MM.1S (cell line): ENCODE results near the gene CDH4.

ENCODE experiments used
- DNase-seq: peaks from one replicate; pipeline ENCODE4 v3.0.0-alpha.2; 2015
- H2AFZ ChIP-seq: fragments of 300-600 bp; sonication (generic); 2 replicates; pipeline ENCODE4 v1.6.0; 2016; ENCODE audit warnings: antibody characterized with exemption, low read length
- H3F3A ChIP-seq: fragments of 300-600 bp; sonication (generic); 2 replicates; pipeline ENCODE4 v1.6.1; 2016; ENCODE audit warnings: mild to moderate bottlenecking, antibody characterized with exemption, low read length, moderate library complexity, mixed read lengths; ENCODE audit not compliant: insufficient read depth
- H3K27ac ChIP-seq: fragments of 300-600 bp; sonication (generic); 2 replicates; pipeline ENCODE4 v1.5.1; 2016; ENCODE audit warnings: mild to moderate bottlenecking, low read length
- H3K27me3 ChIP-seq: fragments of 300-600 bp; sonication (generic); replicated peaks from 2 replicates; pipeline ENCODE4 v1.6.0; 2016; ENCODE audit warnings: low read length; ENCODE audit not compliant: insufficient read depth
- H3K36me3 ChIP-seq: fragments of 300-600 bp; sonication (generic); replicated peaks from 2 replicates; pipeline ENCODE4 v1.6.1; 2016; ENCODE audit warnings: mild to moderate bottlenecking, low read length, mixed read lengths; ENCODE audit not compliant: insufficient read depth
- H3K4me1 ChIP-seq: fragments of 300-600 bp; sonication (generic); 2 replicates; pipeline ENCODE4 v1.6.1; 2016; ENCODE audit warnings: low read length, mixed read lengths
- H3K4me2 ChIP-seq: fragments of 300-600 bp; sonication (generic); 2 replicates; pipeline ENCODE4 v1.6.0; 2016; ENCODE audit warnings: low read depth, low read length
- H3K4me3 ChIP-seq: fragments of 300-600 bp; sonication (generic); 2 replicates; pipeline ENCODE4 v1.5.1; 2016; ENCODE audit warnings: low read length, mixed read lengths
- H3K79me2 ChIP-seq: fragments of 300-600 bp; sonication (generic); 2 replicates; pipeline ENCODE4 v1.6.1; 2016; ENCODE audit warnings: mixed run types, low read length, mixed read lengths
- H3K9ac ChIP-seq: fragments of 300-600 bp; sonication (generic); 2 replicates; pipeline ENCODE4 v1.6.1; 2016; ENCODE audit warnings: low read length, mixed read lengths
- H3K9me2 ChIP-seq: fragments of 300-600 bp; sonication (generic); replicated peaks from 2 replicates; pipeline ENCODE4 v1.6.1; 2016; ENCODE audit warnings: mild to moderate bottlenecking, low read length, mixed read lengths; ENCODE audit not compliant: insufficient read depth
- H3K9me3 ChIP-seq: fragments of 300-600 bp; sonication (generic); replicated peaks from 2 replicates; pipeline ENCODE4 v1.6.1; 2016; ENCODE audit warnings: mild to moderate bottlenecking, low read length, mixed read lengths; ENCODE audit not compliant: insufficient read depth
- H4K20me1 ChIP-seq: fragments of 300-600 bp; sonication (generic); 2 replicates; pipeline ENCODE4 v1.6.1; 2016; ENCODE audit warnings: mild to moderate bottlenecking, low read length, moderate library complexity, mixed read lengths; ENCODE audit not compliant: insufficient read depth
- CTCF ChIP-seq: fragments of 300-600 bp; sonication (generic); IDR thresholded peaks from 2 replicates; pipeline ENCODE4 v1.5.1; 2016; ENCODE audit warnings: antibody characterized with exemption, low read length, mixed read lengths
- EZH2 ChIP-seq: fragments of 300-600 bp; sonication (generic); optimal IDR thresholded peaks from 2 replicates; pipeline ENCODE3; 2017; ENCODE audit warnings: low read depth, mild to moderate bottlenecking, antibody characterized with exemption, low read length, mixed read lengths
- EZH2phosphoT487 ChIP-seq: fragments of 300-600 bp; sonication (generic); IDR thresholded peaks from 2 replicates; pipeline ENCODE4 v1.6.1; 2018; ENCODE audit warnings: antibody characterized with exemption, low read length

CDH4 gene

GRCh38 chr20:61754976-61755778 is 503.1 kb downstream of the CDH4 start:
- peaks cover 48% of the 10 kb centered on the region for H3K27me3 ChIP-seq
- H3K9me2 ChIP-seq, result no peaks in the 10 kb centered on the region
- H3K4me1 ChIP-seq, result no peaks in the 10 kb centered on the region
- DNase-seq, result no peak
- H3K79me2 ChIP-seq, result no peaks in the 10 kb centered on the region
- no peaks in the 10 kb centered on the region for H4K20me1 ChIP-seq
- H3K36me3 ChIP-seq, result no peaks in the 10 kb centered on the region
- H3K9ac ChIP-seq, result no peak overlapping the region
- no peak overlapping the region for H3K4me2 ChIP-seq
- no peak overlapping the region for H3K4me3 ChIP-seq
- no peak overlapping the region for H3K27ac ChIP-seq
- H3F3A ChIP-seq, result no peaks in the 10 kb centered on the region
- no peak overlapping the region for H2AFZ ChIP-seq
- H3K9me3 ChIP-seq, result no peaks in the 10 kb centered on the region
- TF ChIP-seq EZH2 (no peak), CTCF (no peak), EZH2phosphoT487 (no peak)

DNA sequence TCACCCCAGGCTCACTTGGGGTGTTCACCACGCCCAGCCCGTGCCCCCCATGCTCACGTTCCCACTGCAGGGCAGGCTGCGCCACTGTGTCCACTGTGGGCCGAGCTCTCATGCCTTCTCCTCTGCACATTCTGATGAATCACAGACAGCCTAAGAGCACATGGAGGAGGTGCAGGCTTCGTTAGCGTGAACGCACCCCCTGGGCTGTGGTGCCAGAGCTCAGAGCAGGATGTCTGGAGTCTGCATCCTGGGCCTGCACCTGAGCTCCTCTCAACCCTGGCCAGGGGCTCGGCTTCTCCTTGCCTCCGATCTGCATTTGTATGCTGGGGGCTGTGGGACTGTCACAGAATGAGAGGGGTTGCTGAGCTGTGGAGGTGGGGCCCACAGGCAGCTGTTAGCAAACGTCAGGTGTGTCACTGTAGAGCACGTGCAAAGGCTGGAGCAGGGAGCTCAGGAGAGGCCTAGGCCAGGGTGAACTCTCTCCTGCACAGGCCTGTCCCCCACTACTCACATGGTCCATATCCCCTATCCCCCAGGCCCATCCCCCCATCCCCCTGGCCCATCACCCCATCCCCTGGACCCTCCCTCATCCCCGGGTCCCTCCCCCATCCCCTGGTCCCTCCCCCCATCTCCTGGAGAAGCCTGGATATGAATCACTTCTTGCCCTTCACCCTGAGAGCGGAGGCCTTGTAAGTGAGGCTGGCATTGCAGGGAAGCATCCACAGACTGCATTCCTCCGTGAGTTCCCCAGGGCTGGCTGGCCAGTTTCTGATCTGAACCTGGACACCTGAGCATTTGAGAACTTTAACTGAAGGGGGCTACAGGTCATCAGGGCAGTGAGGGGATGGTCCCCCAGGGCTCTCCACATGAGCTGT is 504.1 kb downstream of the CDH4 start:
- Histone ChIP-seq H3K9ac (no peak overlapping the region), H3K9me3 (no peaks in the 10 kb centered on the region), H3K4me2 (no peak overlapping the region), H3K27ac (no peak overlapping the region), H3K4me3 (no peak overlapping the region), H3K9me2 (no peaks in the 10 kb centered on the region), H3K4me1 (no peaks in the 10 kb centered on the region), H4K20me1 (no peaks in the 10 kb centered on the region), H3K36me3 (no peaks in the 10 kb centered on the region), H3K79me2 (no peaks in the 10 kb centered on the region), H3F3A (no peaks in the 10 kb centered on the region), H2AFZ (no peak overlapping the region), H3K27me3 (peaks cover 48% of the 10 kb centered on the region)
- no peak for TF ChIP-seq EZH2phosphoT487
- DNase-seq, result no peak

- peaks cover 49% of the 10 kb centered on the region for H3K27me3 ChIP-seq
Observed at GRCh38 chr20:61756966-61757677, 505.1 kb downstream of the CDH4 start.

More at GRCh38 chr20:61756966-61757677, 505.1 kb downstream of the CDH4 start:
- no peak for TF ChIP-seq EZH2phosphoT487
- TF ChIP-seq EZH2, result no peak
- TF ChIP-seq CTCF, result no peak
- Histone ChIP-seq H3K79me2 (no peaks in the 10 kb centered on the region), H4K20me1 (no peaks in the 10 kb centered on the region), H3K9me3 (no peaks in the 10 kb centered on the region), H2AFZ (no peak overlapping the region), H3K4me2 (no peak overlapping the region), H3K4me1 (no peaks in the 10 kb centered on the region), H3K36me3 (no peaks in the 10 kb centered on the region), H3K27ac (no peak overlapping the region), H3K9me2 (no peaks in the 10 kb centered on the region), H3F3A (no peaks in the 10 kb centered on the region), H3K4me3 (no peak overlapping the region), H3K9ac (no peak overlapping the region)
- DNase-seq, result no peak
